Measurements from ENCODE around the gene CCNL1.
"Not testable (repeated sequence)": the region's sequence is repeated elsewhere in the genome, so short reads cannot be mapped to it uniquely, and the experiment has no call there.

CCNL1 gene

GRCh38 chr3:157104521-157104920, 55.4 kb downstream of the CCNL1 start:
- no peak overlapping the region for H3K4me3 ChIP-seq (replicated peaks; ENCODE audit: low read depth, low read length)
- no peak for DNase-seq (ENCODE audit: extremely low read depth, insufficient read length)
- no peaks in the 10 kb centered on the region for H3K36me3 ChIP-seq (ENCODE audit: control insufficient read depth, insufficient read depth, low read length)
- no peaks in the 10 kb centered on the region for H3K27me3 ChIP-seq (replicated peaks; ENCODE audit: control insufficient read depth, insufficient read depth, low read length)
- TF ChIP-seq, protein P1, sequence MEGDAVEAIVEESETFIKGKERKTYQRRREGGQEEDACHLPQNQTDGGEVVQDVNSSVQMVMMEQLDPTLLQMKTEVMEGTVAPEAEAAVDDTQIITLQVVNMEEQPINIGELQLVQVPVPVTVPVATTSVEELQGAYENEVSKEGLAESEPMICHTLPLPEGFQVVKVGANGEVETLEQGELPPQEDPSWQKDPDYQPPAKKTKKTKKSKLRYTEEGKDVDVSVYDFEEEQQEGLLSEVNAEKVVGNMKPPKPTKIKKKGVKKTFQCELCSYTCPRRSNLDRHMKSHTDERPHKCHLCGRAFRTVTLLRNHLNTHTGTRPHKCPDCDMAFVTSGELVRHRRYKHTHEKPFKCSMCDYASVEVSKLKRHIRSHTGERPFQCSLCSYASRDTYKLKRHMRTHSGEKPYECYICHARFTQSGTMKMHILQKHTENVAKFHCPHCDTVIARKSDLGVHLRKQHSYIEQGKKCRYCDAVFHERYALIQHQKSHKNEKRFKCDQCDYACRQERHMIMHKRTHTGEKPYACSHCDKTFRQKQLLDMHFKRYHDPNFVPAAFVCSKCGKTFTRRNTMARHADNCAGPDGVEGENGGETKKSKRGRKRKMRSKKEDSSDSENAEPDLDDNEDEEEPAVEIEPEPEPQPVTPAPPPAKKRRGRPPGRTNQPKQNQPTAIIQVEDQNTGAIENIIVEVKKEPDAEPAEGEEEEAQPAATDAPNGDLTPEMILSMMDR (IDR thresholded peaks at IDR 0.05; ENCODE audit: insufficient read depth, low read length, poor library complexity, severe bottlenecking) = no peak

DNA sequence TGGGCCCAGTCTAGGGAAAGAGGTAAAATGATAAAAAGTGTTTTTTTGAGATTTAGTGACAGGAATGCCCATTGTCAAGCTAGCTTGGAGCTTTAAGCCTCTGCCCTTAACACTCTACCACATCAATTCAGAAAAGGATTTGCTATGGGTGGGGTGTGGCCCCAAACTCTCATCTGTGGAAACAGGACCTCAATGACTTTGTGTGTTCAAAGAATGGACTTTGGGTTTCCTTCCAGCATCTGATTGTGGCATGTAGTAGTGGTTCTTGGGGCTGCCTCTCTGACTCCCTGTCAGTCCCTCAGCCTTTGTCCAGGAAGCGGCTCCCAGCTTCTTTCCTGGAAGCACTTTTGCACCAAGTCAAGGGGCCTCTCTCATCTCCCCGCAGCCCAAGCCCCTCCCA, 56.1 kb downstream of the CCNL1 start:
- H3K27me3 ChIP-seq (replicated peaks; ENCODE audit: control insufficient read depth, insufficient read depth, low read length) = no peaks in the 10 kb centered on the region
- DNase-seq (ENCODE audit: extremely low read depth, insufficient read length) = no peak
- H3K36me3 ChIP-seq (ENCODE audit: control insufficient read depth, insufficient read depth, low read length) = no peaks in the 10 kb centered on the region
- TF ChIP-seq, protein P1 (IDR thresholded peaks at IDR 0.05; ENCODE audit: insufficient read depth, low read length, poor library complexity, severe bottlenecking) = no peak
- no peak overlapping the region for H3K4me3 ChIP-seq (replicated peaks; ENCODE audit: low read depth, low read length)

GRCh38 chr3:157103280-157103679, 56.7 kb downstream of the CCNL1 start:
- Histone ChIP-seq H3K27me3 (replicated peaks; ENCODE audit: control insufficient read depth, insufficient read depth, low read length) (no peaks in the 10 kb centered on the region), H3K4me3 (replicated peaks; ENCODE audit: low read depth, low read length) (no peak overlapping the region), H3K36me3 (ENCODE audit: control insufficient read depth, insufficient read depth, low read length) (no peaks in the 10 kb centered on the region)
- peak; percentile 64 for DNase-seq (ENCODE audit: extremely low read depth, insufficient read length)
- TF ChIP-seq, protein P1 (IDR thresholded peaks at IDR 0.05; ENCODE audit: insufficient read depth, low read length, poor library complexity, severe bottlenecking) = no peak

DNA sequence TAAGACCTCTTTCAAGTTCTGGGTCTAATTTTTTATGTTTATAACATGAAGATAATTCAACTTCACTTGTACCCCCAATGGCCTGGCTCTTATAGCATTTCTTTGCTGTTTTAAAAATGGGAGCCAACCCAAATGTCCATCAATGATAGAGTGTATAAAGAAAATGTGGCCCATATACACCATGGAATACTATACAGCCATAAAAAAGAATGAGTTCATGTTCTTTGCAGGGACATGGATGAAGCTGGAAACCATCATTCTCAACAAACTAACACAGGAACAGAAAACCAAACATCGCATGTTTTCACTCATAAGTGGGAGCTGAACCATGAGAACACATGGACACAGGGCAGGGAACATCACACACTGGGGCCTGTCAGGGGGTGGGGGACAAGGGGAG, 57.4 kb downstream of the CCNL1 start:
- not testable (repeated sequence) for H3K36me3 ChIP-seq (ENCODE audit: control insufficient read depth, insufficient read depth, low read length); H3K4me3 ChIP-seq (replicated peaks; ENCODE audit: low read depth, low read length); H3K27me3 ChIP-seq (replicated peaks; ENCODE audit: control insufficient read depth, insufficient read depth, low read length); DNase-seq (ENCODE audit: extremely low read depth, insufficient read length)

DNA sequence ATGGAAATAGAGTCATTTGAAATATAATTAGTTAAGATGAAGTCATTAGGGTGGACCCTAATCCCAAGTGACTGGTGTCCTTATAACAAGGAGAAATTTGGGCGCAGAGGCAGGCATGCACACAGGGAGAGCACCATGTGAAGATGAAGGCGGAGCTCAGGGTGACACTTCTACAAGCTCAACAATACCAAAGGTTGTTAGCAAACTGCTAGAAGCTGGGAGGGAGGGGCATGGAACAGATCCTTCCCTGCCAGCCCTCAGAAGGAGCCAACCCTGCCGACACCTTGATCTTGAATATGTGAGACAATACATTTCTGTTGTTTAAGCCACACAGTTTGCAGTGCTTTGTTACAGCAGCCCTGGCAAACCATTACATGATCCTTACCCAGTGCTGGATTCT, 57.8 kb downstream of the CCNL1 start:
- TF ChIP-seq, protein P1 (IDR thresholded peaks at IDR 0.05; ENCODE audit: insufficient read depth, low read length, poor library complexity, severe bottlenecking) = no peak
- H3K4me3 ChIP-seq (replicated peaks; ENCODE audit: low read depth, low read length) = no peak overlapping the region

DNA sequence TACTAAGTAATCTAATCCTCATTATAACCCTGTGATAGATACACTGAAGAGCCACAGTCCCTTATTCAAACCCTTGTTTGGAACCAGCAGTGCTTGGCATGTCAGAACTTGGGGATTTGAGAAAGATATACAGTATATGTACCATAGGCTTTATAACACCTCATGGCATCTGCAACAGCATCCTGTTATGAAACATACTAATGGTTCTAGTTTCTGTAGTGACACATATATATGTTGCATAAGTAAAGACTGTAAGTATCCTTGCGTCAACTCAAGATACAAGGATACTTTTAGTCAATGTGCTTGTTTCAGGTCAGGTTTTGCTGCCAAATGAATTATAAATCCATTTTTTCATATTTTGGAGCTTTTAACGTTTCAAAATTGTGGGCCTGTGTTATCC, 58.5 kb downstream of the CCNL1 start:
- no peak overlapping the region for H3K4me3 ChIP-seq (replicated peaks; ENCODE audit: low read depth, low read length)
- no peaks in the 10 kb centered on the region for H3K36me3 ChIP-seq (ENCODE audit: control insufficient read depth, insufficient read depth, low read length)
- TF ChIP-seq, protein P1 (IDR thresholded peaks at IDR 0.05; ENCODE audit: insufficient read depth, low read length, poor library complexity, severe bottlenecking) = no peak
- no peaks in the 10 kb centered on the region for H3K27me3 ChIP-seq (replicated peaks; ENCODE audit: control insufficient read depth, insufficient read depth, low read length)
- no peak for DNase-seq (ENCODE audit: extremely low read depth, insufficient read length)

More for the DNA sequence above, 57.8 kb downstream of the CCNL1 start:
- no peak for DNase-seq (ENCODE audit: extremely low read depth, insufficient read length)
- Histone ChIP-seq H3K27me3 (replicated peaks; ENCODE audit: control insufficient read depth, insufficient read depth, low read length) (no peaks in the 10 kb centered on the region), H3K36me3 (ENCODE audit: control insufficient read depth, insufficient read depth, low read length) (no peaks in the 10 kb centered on the region)
